Neural crest cell (in vitro differentiated cells): ENCODE measurements around the gene FAM174B. TPM values are rescaled to one million over a fixed set of nuclear protein-coding genes. Genes with fewer than 3 reads are reported as not detected.

Experiments
- DNase-seq: peaks from one replicate; pipeline ENCODE4 v3.0.0; 2021; ENCODE audit warnings: low read depth, mixed read lengths, low spot score
- H3K27ac Mint-ChIP-seq: one replicate; pipeline ENCODE4 v1.8.0; 2021; ENCODE audit warnings: mild to moderate bottlenecking, mixed read lengths; ENCODE audit not compliant: unreplicated experiment
- H3K27me3 Mint-ChIP-seq: 2 replicates; pipeline ENCODE4 v1.8.0; 2021; ENCODE audit warnings: low read depth, mild to moderate bottlenecking, mixed read lengths
- H3K36me3 Mint-ChIP-seq: 2 replicates; pipeline ENCODE4 v1.8.0; 2021; ENCODE audit warnings: low read depth, mild to moderate bottlenecking, mixed read lengths
- H3K4me1 Mint-ChIP-seq: 2 replicates; pipeline ENCODE4 v1.8.0; 2021; ENCODE audit warnings: mixed read lengths
- H3K4me3 Mint-ChIP-seq: one replicate; pipeline ENCODE4 v1.8.0; 2021; ENCODE audit warnings: mild to moderate bottlenecking, mixed read lengths
- H3K9me3 Mint-ChIP-seq: 2 replicates; pipeline ENCODE4 v1.8.0; 2021; ENCODE audit warnings: mixed read lengths
- CTCF ChIP-seq: fragments of 200-600 bp; sonication (generic); conservative IDR thresholded peaks from 2 replicates; pipeline ENCODE4 v1.5.0; 2021; ENCODE audit warnings: antibody characterized with exemption, mild to moderate bottlenecking
- total RNA-seq: library from RNA; stranded (reverse); gene quantifications from 2 replicates; pipeline ENCODE4 v1.2.1, GENCODE V29; 2021

FAM174B gene
- total RNA-seq, 1 donor from 2014 or later: 12.1 TPM

- no peaks in the 10 kb centered on the region for H3K9me3 Mint-ChIP-seq
- H3K4me1 Mint-ChIP-seq: peaks cover 9% of the 10 kb centered on the region
- no peaks in the 10 kb centered on the region for H3K36me3 Mint-ChIP-seq
- peak overlapping the region; percentile 37 for H3K27ac Mint-ChIP-seq
- no peaks in the 10 kb centered on the region for H3K27me3 Mint-ChIP-seq
- DNase-seq: no peak
- no peak for TF ChIP-seq CTCF
- no peak overlapping the region for H3K4me3 Mint-ChIP-seq
Measured at GRCh38 chr15:92617549-92618520, 37.7 kb downstream of the FAM174B start.

GRCh38 chr15:92616621-92617548, 38.7 kb downstream of the FAM174B start:
- no peak for TF ChIP-seq CTCF
- Mint-ChIP-seq H3K27ac (peak overlapping the region; percentile 37), H3K4me1 (peaks cover 9% of the 10 kb centered on the region), H3K9me3 (no peaks in the 10 kb centered on the region), H3K27me3 (no peaks in the 10 kb centered on the region), H3K36me3 (no peaks in the 10 kb centered on the region), H3K4me3 (no peak overlapping the region)
- no peak for DNase-seq

GRCh38 chr15:92614791-92615785, 40.5 kb downstream of the FAM174B start:
- DNase-seq: no peak
- Mint-ChIP-seq H3K36me3 (no peaks in the 10 kb centered on the region), H3K27me3 (no peaks in the 10 kb centered on the region), H3K9me3 (no peaks in the 10 kb centered on the region), H3K27ac (no peak overlapping the region), H3K4me3 (no peak overlapping the region), H3K4me1 (peaks cover 17% of the 10 kb centered on the region)
- no peak for TF ChIP-seq CTCF

- no peak for DNase-seq
- TF ChIP-seq CTCF: no peak
- peaks cover 21% of the 10 kb centered on the region for H3K4me1 Mint-ChIP-seq
- no peaks in the 10 kb centered on the region for H3K9me3 Mint-ChIP-seq
- H3K36me3 Mint-ChIP-seq: no peaks in the 10 kb centered on the region
- H3K27ac Mint-ChIP-seq: no peak overlapping the region
- no peaks in the 10 kb centered on the region for H3K27me3 Mint-ChIP-seq
- no peak overlapping the region for H3K4me3 Mint-ChIP-seq
Measured at GRCh38 chr15:92614301-92614700, 41.3 kb downstream of the FAM174B start.

GRCh38 chr15:92613841-92614240, 41.7 kb downstream of the FAM174B start:
- H3K36me3 Mint-ChIP-seq: no peaks in the 10 kb centered on the region
- H3K27me3 Mint-ChIP-seq: no peaks in the 10 kb centered on the region
- H3K4me3 Mint-ChIP-seq: no peak overlapping the region
- no peak overlapping the region for H3K27ac Mint-ChIP-seq
- no peak for DNase-seq
- no peak for TF ChIP-seq CTCF
- H3K9me3 Mint-ChIP-seq: no peaks in the 10 kb centered on the region
- peaks cover 21% of the 10 kb centered on the region for H3K4me1 Mint-ChIP-seq
